A549 (cell line): ENCODE results near the gene BCCIP. TPM values are rescaled to one million over a fixed set of nuclear protein-coding genes. Genes with fewer than 3 reads are reported as not detected.
A peak's percentile ranks its signal among the peaks of the same experiment; 100 is the strongest.

Experiments
- ATAC-seq, 2 experiments: fragments of 200-7000 bp in 1 of 2; fragments of >200 bp in 1 of 2; cut with Nextera tagmentation in 1 of 2; cut with Tn5 transposase in 1 of 2; 3 replicates each; pipeline versions ENCODE4 v1.8.0 to v1.9.1; 2018 to 2020; ENCODE audit warnings: mild to moderate bottlenecking in 1 of 2, moderate library complexity in 1 of 2
- CTCF ChIA-PET: fragments of 300-600 bp; sonication (Branson Sonifier 250); formaldehyde crosslinking; extraction: SDS; loops from one replicate; lab custom pipeline; 2021; ENCODE audit warnings: antibody characterized with exemption, inconsistent platforms; lab: Yijun Ruan, JAX
- POLR2A ChIA-PET: fragments of 350-600 bp; formaldehyde crosslinking; extraction: SDS; loops from one replicate; lab custom pipeline; 2021; ENCODE audit warnings: antibody characterized with exemption, inconsistent platforms; lab: Yijun Ruan, JAX
- DNase-seq, 2 experiments: peaks; one replicate each; pipeline versions ENCODE4 v3.0.0 to v3.0.0-alpha.2; 2011 to 2016; ENCODE audit warnings: low read depth in 1 of 2, low spot score in 1 of 2
- FAIRE-seq: peaks from 2 replicates; lab custom pipeline; 2011; peaks lifted over from hg19 to GRCh38; lab: Jason Lieb, UNC
- H3K27ac ChIP-seq, 2 experiments: fragments of >200 bp; sonication (Bioruptor Twin); formaldehyde crosslinking; 3 replicates each; pipeline ENCODE4 v1.5.1; 2016 to 2017
- H3K4me1 ChIP-seq: fragments of >200 bp; sonication (Bioruptor Twin); formaldehyde crosslinking; 3 replicates; pipeline ENCODE4 v1.6.1; 2016
- H3K4me2 ChIP-seq: fragments of >200 bp; sonication (Bioruptor Twin); formaldehyde crosslinking; 3 replicates; pipeline ENCODE4 v1.6.1; 2016
- H3K4me3 ChIP-seq: fragments of >200 bp; sonication (Bioruptor Twin); formaldehyde crosslinking; 3 replicates; pipeline ENCODE4 v1.5.1; 2016
- H3K9me3 ChIP-seq: fragments of >200 bp; sonication (Bioruptor Twin); formaldehyde crosslinking; 3 replicates; pipeline ENCODE4 v1.6.1; 2016
- BHLHE40 ChIP-seq: IDR thresholded peaks from 2 replicates; pipeline ENCODE4 v1.6.1; 2012; ENCODE audit warnings: low read depth, low read length, inconsistent platforms
- CHD2 ChIP-seq: fragments of 150-350 bp; IDR thresholded peaks from 2 replicates; pipeline ENCODE4 v1.6.1; 2014; ENCODE audit warnings: low read length; ENCODE audit not compliant: partially characterized antibody
- EHF ChIP-seq: fragments of 250-450 bp; sonication (Bioruptor Pico); IDR thresholded peaks from 2 replicates; pipeline ENCODE4 v1.5.0; 2020; ENCODE audit warnings: mild to moderate bottlenecking
- EP300 ChIP-seq, 2 experiments: fragments of >200 bp; sonication (Bioruptor Twin); formaldehyde crosslinking; IDR thresholded peaks; 2 replicates in 1 of 2; 3 replicates in 1 of 2; pipeline ENCODE4 v1.6.1; 2016 to 2017
- FOSL2 ChIP-seq, 2 experiments: fragments of 450-650 bp in 1 of 2; fragments of >200 bp in 1 of 2; sonication (Bioruptor Twin) in 1 of 2; formaldehyde crosslinking; IDR thresholded peaks; 2 replicates each; pipeline versions ENCODE4 v1.5.0 to v1.6.1; 2016 to 2020; ENCODE audit warnings: mild to moderate bottlenecking in 1 of 2, moderate library complexity in 1 of 2
- GATA3 ChIP-seq: IDR thresholded peaks from 2 replicates; pipeline ENCODE4 v1.6.1; 2012; ENCODE audit warnings: borderline replicate concordance
- HOXB13 ChIP-seq: fragments of 250-450 bp; sonication (Bioruptor Pico); IDR thresholded peaks from 2 replicates; pipeline ENCODE4 v1.5.0; 2020; ENCODE audit warnings: low read depth, mild to moderate bottlenecking, moderate library complexity
- JUNB ChIP-seq: fragments of >200 bp; sonication (Bioruptor Twin); formaldehyde crosslinking; IDR thresholded peaks from 2 replicates; pipeline ENCODE4 v1.6.1; 2016
- MAFK ChIP-seq: fragments of 450-650 bp; IDR thresholded peaks from 2 replicates; pipeline ENCODE4 v1.6.1; 2014; ENCODE audit not compliant: partially characterized antibody
- MYC ChIP-seq: IDR thresholded peaks from 2 replicates; pipeline ENCODE4 v1.6.1; 2012; ENCODE audit warnings: mild to moderate bottlenecking, inconsistent platforms, low read length, improper control_type of control experiment, borderline replicate concordance
- NPAS2 ChIP-seq: fragments of 250-450 bp; sonication (Bioruptor Pico); IDR thresholded peaks from 2 replicates; pipeline ENCODE4 v1.8.0; 2022; ENCODE audit warnings: mild to moderate bottlenecking, moderate library complexity, borderline replicate concordance
- PHF8 ChIP-seq: fragments of 200-600 bp; sonication (generic); IDR thresholded peaks from 2 replicates; pipeline ENCODE4 v1.6.1; 2016; ENCODE audit warnings: low read depth, mild to moderate bottlenecking, antibody characterized with exemption, moderate library complexity, borderline replicate concordance
- POLR2A ChIP-seq: IDR thresholded peaks from 2 replicates; pipeline ENCODE4 v1.6.1; 2012; ENCODE audit warnings: mild to moderate bottlenecking, low read length
- RARB ChIP-seq: fragments of 250-450 bp; sonication (Bioruptor Pico); IDR thresholded peaks from 2 replicates; pipeline ENCODE4 v1.8.0; 2021; ENCODE audit warnings: mild to moderate bottlenecking, moderate library complexity
- RNF2 ChIP-seq: fragments of 200-600 bp; sonication (generic); IDR thresholded peaks from 2 replicates; pipeline ENCODE4 v1.6.1; 2016; ENCODE audit warnings: low read depth, mild to moderate bottlenecking, antibody characterized with exemption, moderate library complexity, borderline replicate concordance
- SMC3 ChIP-seq: fragments of >200 bp; sonication (Bioruptor Twin); formaldehyde crosslinking; IDR thresholded peaks from 3 replicates; pipeline ENCODE4 v1.6.1; 2018; ENCODE audit warnings: inconsistent platforms
- ZFP36 ChIP-seq: fragments of 450-650 bp; IDR thresholded peaks from 2 replicates; pipeline ENCODE4 v1.6.1; 2014; ENCODE audit warnings: borderline replicate concordance; ENCODE audit not compliant: partially characterized antibody
- ZSCAN20 ChIP-seq: fragments of 250-450 bp; sonication (Bioruptor Pico); IDR thresholded peaks from 2 replicates; pipeline ENCODE4 v1.8.0; 2022; ENCODE audit warnings: mild to moderate bottlenecking, moderate library complexity
- WGBS: methylation state at CpG from one replicate; pipeline ENCODE4 v1.1.6; 2017; ENCODE audit errors: missing lambda C conversion rate; 5-methylcytosine and 5-hydroxymethylcytosine counted together
- polyA plus RNA-seq, 4 experiments: library from polyadenylated mRNA; depleted of rRNA in 3 of 4; stranded (reverse); fragments of >200 nt; fragmentation: RNase III in 1 of 4; extraction: RNeasy Plus Mini Kit Qiagen cat#74134 plus additional on column Dnase treatment in 1 of 4; gene quantifications; 2 replicates in 3 of 4; 3 replicates in 1 of 4; pipeline ENCODE4 v1.2.3, GENCODE V29; 2011 to 2017
- TF ChIP-seq, protein P1 (sequence below): fragments of 250-450 bp; sonication (Bioruptor Pico); IDR thresholded peaks from 2 replicates; pipeline ENCODE4 v1.5.0; 2021; ENCODE audit warnings: mild to moderate bottlenecking, moderate library complexity, borderline replicate concordance
- TF ChIP-seq, protein P2 (sequence below): fragments of >200 bp; sonication (Bioruptor Twin); formaldehyde crosslinking; IDR thresholded peaks from 2 replicates; pipeline ENCODE4 v1.6.1; 2016
- TF ChIP-seq, protein P3 (sequence below): fragments of 150-350 bp; IDR thresholded peaks from 2 replicates; pipeline ENCODE4 v1.6.1; 2014; ENCODE audit warnings: low read depth, mild to moderate bottlenecking, low read length
- TF ChIP-seq, protein P4 (sequence below): fragments of >200 bp; sonication (Bioruptor Twin); formaldehyde crosslinking; IDR thresholded peaks from 3 replicates; pipeline ENCODE4 v1.5.1; 2016
- TF ChIP-seq, protein P5 (sequence below): fragments of 450-650 bp; IDR thresholded peaks from 2 replicates; pipeline ENCODE4 v1.6.1; 2014; ENCODE audit warnings: antibody characterized with exemption

BCCIP gene
- polyA plus RNA-seq, 2 of the 4 experiments (the other 2 are of a cell fraction) = 130 to 140 TPM

DNA sequence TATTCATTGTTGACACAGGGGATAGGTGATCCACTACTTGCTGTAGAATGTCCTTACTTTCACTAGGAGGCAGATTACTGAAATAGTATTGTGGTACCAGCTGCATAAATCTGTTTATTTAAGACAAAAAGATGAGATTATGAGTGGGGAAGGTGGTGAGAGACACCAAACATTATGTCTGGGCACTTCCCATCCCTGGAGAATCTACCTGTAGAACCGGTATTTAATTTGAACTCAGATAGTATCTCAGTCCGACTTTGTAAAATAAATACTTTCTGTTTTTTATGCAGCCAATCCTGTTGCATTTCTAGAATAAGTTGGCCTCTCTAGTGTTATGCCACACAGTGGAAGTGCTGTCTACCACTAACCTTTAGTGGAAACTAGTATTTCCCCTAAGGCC is 13.4 kb downstream of the BCCIP start:
- DNase-seq = no peak
- Histone ChIP-seq H3K4me3 (no peak overlapping the region), H3K27ac (no peak overlapping the region), H3K4me1 (peaks cover 16% of the 10 kb centered on the region), H3K4me2 (no peak overlapping the region), H3K9me3 (no peaks in the 10 kb centered on the region)
- no peak for FAIRE-seq
- WGBS = 77% methylated on average over 2 of the region's 2 CpGs
- TF ChIP-seq MYC (no peak), CHD2 (no peak), EHF (no peak), GATA3 (no peak), BHLHE40 (no peak), RARB (CRISPR knock-in tag) (no peak), SMC3 (no peak), HOXB13 (CRISPR knock-in tag) (no peak), NPAS2 (no peak), FOSL2 (IDR thresholded peaks at IDR 0.05) (no peak), FOSL2 (CRISPR knock-in tag; IDR thresholded peaks at IDR 0.05) (no peak), ZSCAN20 (CRISPR knock-in tag) (no peak), ZFP36 (no peak)
- TF ChIP-seq, protein P1, sequence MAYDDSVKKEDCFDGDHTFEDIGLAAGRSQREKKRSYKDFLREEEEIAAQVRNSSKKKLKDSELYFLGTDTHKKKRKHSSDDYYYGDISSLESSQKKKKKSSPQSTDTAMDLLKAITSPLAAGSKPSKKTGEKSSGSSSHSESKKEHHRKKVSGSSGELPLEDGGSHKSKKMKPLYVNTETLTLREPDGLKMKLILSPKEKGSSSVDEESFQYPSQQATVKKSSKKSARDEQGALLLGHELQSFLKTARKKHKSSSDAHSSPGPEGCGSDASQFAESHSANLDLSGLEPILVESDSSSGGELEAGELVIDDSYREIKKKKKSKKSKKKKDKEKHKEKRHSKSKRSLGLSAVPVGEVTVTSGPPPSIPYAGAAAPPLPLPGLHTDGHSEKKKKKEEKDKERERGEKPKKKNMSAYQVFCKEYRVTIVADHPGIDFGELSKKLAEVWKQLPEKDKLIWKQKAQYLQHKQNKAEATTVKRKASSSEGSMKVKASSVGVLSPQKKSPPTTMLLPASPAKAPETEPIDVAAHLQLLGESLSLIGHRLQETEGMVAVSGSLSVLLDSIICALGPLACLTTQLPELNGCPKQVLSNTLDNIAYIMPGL = no peak
- TF ChIP-seq, protein P2, sequence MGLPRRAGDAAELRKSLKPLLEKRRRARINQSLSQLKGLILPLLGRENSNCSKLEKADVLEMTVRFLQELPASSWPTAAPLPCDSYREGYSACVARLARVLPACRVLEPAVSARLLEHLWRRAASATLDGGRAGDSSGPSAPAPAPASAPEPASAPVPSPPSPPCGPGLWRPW = no peak
- POLR2A ChIA-PET = no interaction called here
- ATAC-seq = no peak
- CTCF ChIA-PET = interaction anchor here (0.7 kb wide), 1 partner anchor 19 kb away, joined by 3 read pairs; no protein-coding TSS in a partner anchor

DNA sequence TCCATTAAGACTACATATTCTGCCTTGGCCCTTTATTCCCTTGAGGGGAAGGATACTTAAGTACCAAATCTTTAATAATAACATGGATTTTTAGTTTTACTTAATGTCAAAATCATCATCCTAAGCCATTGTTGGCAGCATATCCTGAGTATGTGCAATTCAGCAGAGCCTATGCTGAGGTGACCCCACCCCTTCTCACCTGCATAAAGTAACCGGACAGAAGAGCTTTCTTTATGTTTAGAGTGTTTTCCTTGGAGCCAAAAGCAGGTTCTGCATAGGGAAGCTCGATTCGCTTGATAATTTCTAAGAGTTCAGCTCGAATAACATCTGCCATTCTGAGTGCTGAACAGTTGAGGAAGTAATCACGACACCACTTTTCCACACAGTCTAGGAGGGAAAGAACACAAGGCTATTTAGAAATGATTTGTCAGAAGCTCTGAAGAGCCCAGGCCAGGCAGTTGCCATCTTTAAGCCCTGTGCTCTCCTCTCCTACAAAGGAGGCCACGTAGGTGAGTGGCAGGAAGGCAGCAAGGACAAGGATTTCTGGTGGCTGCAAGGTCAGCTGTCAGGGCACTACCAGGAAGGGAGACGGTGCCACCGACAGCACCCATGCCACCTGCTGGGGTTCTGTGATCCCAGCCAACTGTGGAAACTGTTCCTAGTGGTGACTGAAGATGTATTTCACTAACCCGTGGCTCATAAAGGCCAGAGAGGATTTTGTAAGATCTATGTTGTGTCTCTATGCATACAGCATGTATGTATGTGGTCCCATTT is 15.6 kb downstream of the BCCIP start:
- FAIRE-seq (no peak), DNase-seq (no peak), ATAC-seq (no peak; a peak in 2 of 6 replicates)
- no peak overlapping the region for H3K27ac ChIP-seq
- CTCF ChIA-PET = interaction anchor here (1.3 kb wide), 1 partner anchor 41 kb away, joined by 3 read pairs; no protein-coding TSS in a partner anchor
- TF ChIP-seq, protein P3, sequence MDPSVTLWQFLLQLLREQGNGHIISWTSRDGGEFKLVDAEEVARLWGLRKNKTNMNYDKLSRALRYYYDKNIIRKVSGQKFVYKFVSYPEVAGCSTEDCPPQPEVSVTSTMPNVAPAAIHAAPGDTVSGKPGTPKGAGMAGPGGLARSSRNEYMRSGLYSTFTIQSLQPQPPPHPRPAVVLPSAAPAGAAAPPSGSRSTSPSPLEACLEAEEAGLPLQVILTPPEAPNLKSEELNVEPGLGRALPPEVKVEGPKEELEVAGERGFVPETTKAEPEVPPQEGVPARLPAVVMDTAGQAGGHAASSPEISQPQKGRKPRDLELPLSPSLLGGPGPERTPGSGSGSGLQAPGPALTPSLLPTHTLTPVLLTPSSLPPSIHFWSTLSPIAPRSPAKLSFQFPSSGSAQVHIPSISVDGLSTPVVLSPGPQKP = no peak
- TF ChIP-seq MYC (no peak), EP300 (IDR thresholded peaks at IDR 0.05) (no peak)
- no peak overlapping the region for H3K4me2 ChIP-seq
- H3K4me3 ChIP-seq = no peak overlapping the region
- WGBS = 87% methylated on average over 9 of the region's 9 CpGs
- peaks cover 20% of the 10 kb centered on the region for H3K4me1 ChIP-seq
- POLR2A ChIA-PET = interaction anchor here (1.0 kb wide), 1 partner anchor 8 kb away, joined by 3 read pairs; no protein-coding TSS in a partner anchor
- H3K9me3 ChIP-seq = no peaks in the 10 kb centered on the region

DNA sequence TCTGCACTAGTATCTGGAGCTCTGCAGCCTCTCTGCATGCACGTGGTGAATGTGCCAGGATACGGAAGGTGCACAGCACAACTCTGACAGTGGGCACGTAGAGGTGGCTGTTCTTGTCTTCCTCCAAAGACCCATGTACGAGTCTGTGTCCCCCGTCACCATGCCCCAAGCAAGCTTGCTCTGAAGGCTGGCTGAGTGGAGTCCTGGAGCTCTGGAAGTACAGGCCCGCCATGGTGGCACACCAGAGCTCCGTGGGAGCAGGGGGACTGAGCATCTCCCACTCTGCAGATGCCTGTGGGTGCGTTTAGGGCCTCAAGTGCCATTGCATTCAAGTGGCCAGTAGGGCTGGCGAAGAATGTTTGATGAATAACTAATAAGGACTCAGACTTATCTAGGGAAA is 17.1 kb downstream of the BCCIP start:
- CTCF ChIA-PET = interaction anchor here (0.5 to 1.3 kb wide), 3 partner anchors 8 to 40 kb away, joined by 3 read pairs; no protein-coding TSS in a partner anchor
- FAIRE-seq = no peak
- H3K9me3 ChIP-seq = no peaks in the 10 kb centered on the region

More for the DNA sequence above, 17.1 kb downstream of the BCCIP start:
- Histone ChIP-seq H3K4me2 (peak overlapping the region; percentile 65), H3K4me1 (peaks cover 20% of the 10 kb centered on the region)
- no peak for TF ChIP-seq RNF2
- TF ChIP-seq, protein P4, sequence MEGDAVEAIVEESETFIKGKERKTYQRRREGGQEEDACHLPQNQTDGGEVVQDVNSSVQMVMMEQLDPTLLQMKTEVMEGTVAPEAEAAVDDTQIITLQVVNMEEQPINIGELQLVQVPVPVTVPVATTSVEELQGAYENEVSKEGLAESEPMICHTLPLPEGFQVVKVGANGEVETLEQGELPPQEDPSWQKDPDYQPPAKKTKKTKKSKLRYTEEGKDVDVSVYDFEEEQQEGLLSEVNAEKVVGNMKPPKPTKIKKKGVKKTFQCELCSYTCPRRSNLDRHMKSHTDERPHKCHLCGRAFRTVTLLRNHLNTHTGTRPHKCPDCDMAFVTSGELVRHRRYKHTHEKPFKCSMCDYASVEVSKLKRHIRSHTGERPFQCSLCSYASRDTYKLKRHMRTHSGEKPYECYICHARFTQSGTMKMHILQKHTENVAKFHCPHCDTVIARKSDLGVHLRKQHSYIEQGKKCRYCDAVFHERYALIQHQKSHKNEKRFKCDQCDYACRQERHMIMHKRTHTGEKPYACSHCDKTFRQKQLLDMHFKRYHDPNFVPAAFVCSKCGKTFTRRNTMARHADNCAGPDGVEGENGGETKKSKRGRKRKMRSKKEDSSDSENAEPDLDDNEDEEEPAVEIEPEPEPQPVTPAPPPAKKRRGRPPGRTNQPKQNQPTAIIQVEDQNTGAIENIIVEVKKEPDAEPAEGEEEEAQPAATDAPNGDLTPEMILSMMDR = no peak
- no peak for TF ChIP-seq PHF8
- no peak for TF ChIP-seq MAFK
- TF ChIP-seq POLR2A = no peak
- no peak for TF ChIP-seq FOSL2 (IDR thresholded peaks at IDR 0.05)
- no peak for TF ChIP-seq FOSL2 (CRISPR knock-in tag; IDR thresholded peaks at IDR 0.05)
- TF ChIP-seq, protein P5, sequence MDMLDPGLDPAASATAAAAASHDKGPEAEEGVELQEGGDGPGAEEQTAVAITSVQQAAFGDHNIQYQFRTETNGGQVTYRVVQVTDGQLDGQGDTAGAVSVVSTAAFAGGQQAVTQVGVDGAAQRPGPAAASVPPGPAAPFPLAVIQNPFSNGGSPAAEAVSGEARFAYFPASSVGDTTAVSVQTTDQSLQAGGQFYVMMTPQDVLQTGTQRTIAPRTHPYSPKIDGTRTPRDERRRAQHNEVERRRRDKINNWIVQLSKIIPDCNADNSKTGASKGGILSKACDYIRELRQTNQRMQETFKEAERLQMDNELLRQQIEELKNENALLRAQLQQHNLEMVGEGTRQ = no peak
- TF ChIP-seq JUNB = no peak
- TF ChIP-seq, all 56 proteins: peak for 0
- WGBS = 91% methylated on average over 8 of the region's 9 CpGs
- POLR2A ChIA-PET = interaction anchor here (1.0 kb wide), 1 partner anchor 17 kb away, joined by 5 read pairs; the partner anchor contains the start of genes BCCIP and UROS
- Histone ChIP-seq H3K27ac (peak overlapping the region in 1 of 2 experiments; percentile 55; a peak in 3 of 6 replicates), H3K4me3 (no peak overlapping the region)
- DNase-seq (no peak), ATAC-seq (peak in 1 of 2 experiments; percentile 11; a peak in 3 of 6 replicates)
